ENCODE results near the gene BLOC1S6.

Gene BLOC1S6

GRCh38 chr15:45587095-45587862 is at the start of gene BLOC1S6:
Gene BLOC1S6 (plus strand): TSS chr15:45587379. CDS start chr15:45587444, 65 bp downstream.
- no peaks in the 10 kb centered on the region; the same call in 1 of the 2 replicates for H3K36me3 ChIP-seq (ENCODE audit: control insufficient read depth, insufficient read depth, low read length)
- TF ChIP-seq CTCF (IDR thresholded peaks at IDR 0.05; ENCODE audit: insufficient read depth, low read length, poor library complexity, severe bottlenecking), result no peak
- DNase-seq (ENCODE audit: extremely low read depth, insufficient read length), result peak; percentile 94
- no peaks in the 10 kb centered on the region for H3K27me3 ChIP-seq (replicated peaks; ENCODE audit: control insufficient read depth, insufficient read depth, low read length)
- H3K4me3 ChIP-seq (replicated peaks; ENCODE audit: low read depth, low read length), result peak within 1 kb of the TSS; percentile 95

- no peaks in the 10 kb centered on the region for H3K36me3 ChIP-seq (ENCODE audit: control insufficient read depth, insufficient read depth, low read length)
- no peak for TF ChIP-seq CTCF (IDR thresholded peaks at IDR 0.05; ENCODE audit: insufficient read depth, low read length, poor library complexity, severe bottlenecking)
- no peak for DNase-seq (ENCODE audit: extremely low read depth, insufficient read length)
- no peak overlapping the region for H3K4me3 ChIP-seq (replicated peaks; ENCODE audit: low read depth, low read length)
- no peaks in the 10 kb centered on the region for H3K27me3 ChIP-seq (replicated peaks; ENCODE audit: control insufficient read depth, insufficient read depth, low read length)
Measured at GRCh38 chr15:45539680-45540079, 47.5 kb upstream of the BLOC1S6 start.

- DNase-seq (ENCODE audit: extremely low read depth, insufficient read length), result no peak
- no peak for TF ChIP-seq CTCF (IDR thresholded peaks at IDR 0.05; ENCODE audit: insufficient read depth, low read length, poor library complexity, severe bottlenecking)
- Histone ChIP-seq H3K4me3 (replicated peaks; ENCODE audit: low read depth, low read length) (no peak overlapping the region), H3K27me3 (replicated peaks; ENCODE audit: control insufficient read depth, insufficient read depth, low read length) (no peaks in the 10 kb centered on the region), H3K36me3 (ENCODE audit: control insufficient read depth, insufficient read depth, low read length) (no peaks in the 10 kb centered on the region)
Measured at GRCh38 chr15:45540531-45540930, 46.6 kb upstream of the BLOC1S6 start.

- no peaks in the 10 kb centered on the region for H3K27me3 ChIP-seq (replicated peaks; ENCODE audit: control insufficient read depth, insufficient read depth, low read length)
- no peaks in the 10 kb centered on the region for H3K36me3 ChIP-seq (ENCODE audit: control insufficient read depth, insufficient read depth, low read length)
- TF ChIP-seq CTCF (IDR thresholded peaks at IDR 0.05; ENCODE audit: insufficient read depth, low read length, poor library complexity, severe bottlenecking), result no peak
- DNase-seq (ENCODE audit: extremely low read depth, insufficient read length), result no peak
- no peak overlapping the region for H3K4me3 ChIP-seq (replicated peaks; ENCODE audit: low read depth, low read length)
Measured at GRCh38 chr15:45543051-45543450, 44.1 kb upstream of the BLOC1S6 start.

- H3K36me3 ChIP-seq (ENCODE audit: control insufficient read depth, insufficient read depth, low read length), result no peaks in the 10 kb centered on the region
- H3K4me3 ChIP-seq (replicated peaks; ENCODE audit: low read depth, low read length), result no peak overlapping the region
- TF ChIP-seq CTCF (IDR thresholded peaks at IDR 0.05; ENCODE audit: insufficient read depth, low read length, poor library complexity, severe bottlenecking), result no peak
- H3K27me3 ChIP-seq (replicated peaks; ENCODE audit: control insufficient read depth, insufficient read depth, low read length), result no peaks in the 10 kb centered on the region
- DNase-seq (ENCODE audit: extremely low read depth, insufficient read length), result no peak
Measured at GRCh38 chr15:45544266-45545023, 42.7 kb upstream of the BLOC1S6 start.

All from GM06990 (cell line).